MV-4-11 (cell line): ENCODE data around the gene DLL1.
"Not testable (repeated sequence)": the region's sequence is repeated elsewhere in the genome, so short reads cannot be mapped to it uniquely, and the experiment has no call there.

Experiments used
- DNase-seq: peaks from one replicate; lab custom pipeline; 2025; lab: John Stamatoyannopoulos, UW

Gene DLL1

GRCh38 chr6:170290296-170291128, at the start of gene DLL1:
Gene DLL1 (minus strand): TSS chr6:170291078. CDS start chr6:170290139, 939 bp downstream.
- DNase-seq, result no peak

GRCh38 chr6:170335199-170335598, 44.3 kb upstream of the DLL1 start:
- DNase-seq, result not testable (repeated sequence)

- no peak for DNase-seq
These were observed 38.4 kb upstream of the DLL1 start for GRCh38 chr6:170329321-170329720.

- no peak for DNase-seq
These were observed 26.8 kb upstream of the DLL1 start for GRCh38 chr6:170317718-170318117.

GRCh38 chr6:170317076-170317475, 26.2 kb upstream of the DLL1 start:
- DNase-seq, result no peak

- no peak for DNase-seq
These were observed 25.2 kb upstream of the DLL1 start for GRCh38 chr6:170316071-170316470.

GRCh38 chr6:170314983-170315382, 24.1 kb upstream of the DLL1 start:
- DNase-seq, result no peak

- DNase-seq, result peak; percentile 27
These were observed 22.9 kb upstream of the DLL1 start for GRCh38 chr6:170313716-170314295.

- no peak for DNase-seq
These were observed 22.0 kb upstream of the DLL1 start for GRCh38 chr6:170312876-170313275.

GRCh38 chr6:170311696-170312095, 20.8 kb upstream of the DLL1 start:
- no peak for DNase-seq

GRCh38 chr6:170308761-170309160, 17.9 kb upstream of the DLL1 start:
- DNase-seq, result no peak

- no peak for DNase-seq
These were observed 16.2 kb upstream of the DLL1 start for GRCh38 chr6:170307080-170307545.

GRCh38 chr6:170306324-170307079, 15.6 kb upstream of the DLL1 start, which contains the start of gene FAM120B:
Gene FAM120B (plus strand): TSS chr6:170306758. CDS start chr6:170317391, 10,633 bp downstream.
- DNase-seq, result peak; percentile 92

GRCh38 chr6:170305805-170306323, 15.0 kb upstream of the DLL1 start:
- DNase-seq, result no peak

GRCh38 chr6:170301184-170301583, 10.3 kb upstream of the DLL1 start:
- no peak for DNase-seq

GRCh38 chr6:170298688-170299087, 7.8 kb upstream of the DLL1 start:
- DNase-seq, result no peak

- no peak for DNase-seq
These were observed 6.9 kb upstream of the DLL1 start for GRCh38 chr6:170297576-170298330.

- no peak for DNase-seq
These were observed 6.1 kb upstream of the DLL1 start for GRCh38 chr6:170296746-170297575.

GRCh38 chr6:170296423-170296745, 5.5 kb upstream of the DLL1 start:
- DNase-seq, result no peak

- no peak for DNase-seq
These were observed 4.9 kb upstream of the DLL1 start for GRCh38 chr6:170295510-170296422.
